GM18868 (cell line): ENCODE results near the gene KIF21B.

Experiments
- ATAC-seq: cut with Tn5 transposase; IDR thresholded peaks from one replicate; pipeline ENCODE4 v1.9.1; 2021; ENCODE audit warnings: mild to moderate bottlenecking, moderate library complexity; ENCODE audit not compliant: unreplicated experiment

Gene KIF21B

DNA sequence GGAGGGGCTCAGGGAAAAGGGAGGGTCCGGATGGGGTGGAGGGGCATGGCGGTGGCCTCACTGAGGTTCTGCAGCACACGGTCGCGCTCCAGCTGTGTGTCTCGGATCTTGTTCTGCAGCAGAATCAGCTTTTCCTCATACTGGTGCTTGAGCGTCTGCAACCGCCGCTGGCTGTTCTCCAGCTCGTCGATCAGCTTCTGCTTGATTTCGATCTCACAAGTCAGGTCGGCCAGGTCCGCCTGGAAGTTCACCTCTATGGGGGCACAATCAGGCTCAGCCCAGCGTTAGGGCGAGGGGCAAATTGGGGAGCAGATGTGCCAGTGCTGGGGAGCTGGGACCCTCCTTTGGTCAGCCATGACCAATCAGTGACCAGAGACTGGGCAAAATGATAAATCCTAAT lies 25.2 kb downstream of the KIF21B start:
- no peak for ATAC-seq

DNA sequence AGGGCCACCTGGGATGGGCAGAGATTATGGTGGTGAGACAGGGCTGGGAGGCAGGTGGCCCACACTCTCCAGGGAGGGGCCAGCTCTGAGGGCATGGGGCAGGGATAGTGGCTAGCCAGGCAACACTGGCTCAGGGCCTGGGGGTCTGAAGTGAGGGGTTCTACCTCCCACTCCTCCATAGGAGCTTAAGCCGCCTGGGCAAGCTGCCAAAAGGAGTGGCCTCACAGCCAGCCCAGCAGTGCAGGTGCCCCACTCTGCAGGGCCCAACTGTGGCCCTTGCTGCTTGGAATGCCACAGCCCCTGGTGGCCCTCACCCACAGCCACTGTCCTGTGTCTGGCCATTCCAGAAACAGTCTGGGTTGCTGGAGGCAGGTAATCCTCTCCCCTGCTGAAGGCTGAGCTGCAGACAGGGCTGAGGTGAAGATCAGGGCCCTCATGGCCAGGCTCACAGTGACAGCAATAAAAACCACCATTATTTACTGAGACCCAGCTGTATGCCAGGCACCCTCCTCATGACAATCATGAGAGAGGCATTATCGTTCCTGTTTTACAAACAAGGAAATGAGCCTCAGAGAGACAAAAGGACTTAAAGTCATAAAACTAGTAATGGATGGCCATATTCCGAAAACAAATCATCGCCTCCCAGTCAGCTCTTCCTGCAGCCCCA lies 31.0 kb downstream of the KIF21B start:
- ATAC-seq, result no peak

DNA sequence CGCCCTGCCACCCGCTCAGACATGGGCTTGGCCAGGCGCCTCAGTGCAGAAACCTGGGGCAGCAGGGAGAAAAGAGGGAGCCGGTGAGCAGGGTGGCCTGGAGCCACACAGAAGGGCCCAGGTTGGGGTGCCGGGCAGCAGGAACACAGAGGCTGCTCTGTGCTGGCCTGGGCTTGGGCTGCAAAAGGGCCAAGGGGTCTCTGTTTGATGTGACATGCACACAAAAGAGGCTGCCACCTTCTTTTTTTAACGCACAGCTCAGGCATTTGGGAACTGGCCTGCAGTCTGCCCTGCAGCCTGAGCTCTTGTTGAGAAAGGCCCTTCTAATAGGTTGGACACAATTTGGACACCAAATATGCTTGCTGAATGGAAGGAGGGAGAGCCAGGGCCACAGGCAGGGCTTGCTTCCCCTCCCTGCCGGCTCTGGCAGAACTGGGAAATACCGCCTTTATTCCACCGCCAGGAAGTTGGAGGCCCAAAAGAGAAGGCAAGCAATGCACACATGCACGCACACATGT lies 32.4 kb downstream of the KIF21B start:
- ATAC-seq, result no peak

DNA sequence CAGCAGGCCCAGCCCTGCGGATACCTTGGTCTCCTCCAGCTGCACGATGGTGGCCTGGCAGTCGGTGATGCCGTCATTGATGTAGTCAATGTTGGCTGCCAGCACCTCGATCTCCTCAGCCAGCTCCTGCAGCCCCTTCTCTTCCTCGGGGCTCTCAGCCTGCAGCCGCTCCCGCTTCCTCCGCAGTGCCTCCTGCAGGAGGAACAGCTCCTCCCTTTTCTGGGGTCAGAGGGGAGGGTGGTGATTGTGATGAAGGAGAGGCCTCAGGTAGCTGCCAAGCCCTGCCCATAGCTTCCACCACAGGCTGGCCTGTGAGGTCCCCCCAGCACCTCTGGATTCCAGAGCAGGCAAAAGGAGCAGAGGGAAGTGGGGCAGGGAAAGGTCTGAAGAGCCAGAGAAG lies 33.4 kb downstream of the KIF21B start:
- no peak for ATAC-seq

DNA sequence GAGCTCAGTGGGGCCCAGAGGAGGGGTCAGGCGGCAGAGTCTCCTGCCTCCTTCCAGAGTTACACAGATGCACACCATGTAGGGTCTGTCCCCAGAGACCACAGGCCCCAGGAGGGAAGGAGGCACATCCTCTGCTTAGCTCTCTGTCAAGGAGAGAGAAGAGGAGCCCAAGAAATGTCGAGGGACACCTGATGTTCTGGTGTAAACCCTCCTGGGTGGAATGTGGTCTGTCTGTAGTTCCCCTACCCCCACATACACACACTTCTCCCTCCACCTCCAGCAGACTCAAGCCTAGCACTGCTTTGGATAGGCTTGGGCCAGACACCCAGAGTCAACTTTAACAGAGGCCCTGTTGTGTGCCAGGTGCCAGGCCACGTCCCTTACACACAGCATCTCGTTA lies 34.2 kb downstream of the KIF21B start:
- ATAC-seq, result no peak

DNA sequence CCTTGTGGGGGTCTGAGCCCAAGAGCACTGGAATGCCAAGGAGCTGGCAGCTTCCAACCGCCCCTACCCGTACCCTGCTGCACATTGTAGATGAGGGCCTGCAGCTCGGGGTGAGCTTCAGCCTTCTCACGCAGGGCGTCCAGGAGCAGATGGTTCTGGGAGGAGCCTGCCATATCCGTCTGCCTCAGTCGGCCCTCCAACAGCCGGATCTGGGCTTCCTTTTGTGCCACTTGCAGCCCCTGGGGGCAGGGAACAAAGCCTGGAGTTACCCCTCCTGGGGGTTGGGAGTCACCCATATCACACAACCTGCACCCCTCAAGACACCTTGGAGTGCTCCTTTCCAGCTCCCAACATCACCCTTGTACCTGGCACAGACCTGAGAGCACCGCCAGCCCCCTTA lies 34.8 kb downstream of the KIF21B start:
- ATAC-seq, result no peak

DNA sequence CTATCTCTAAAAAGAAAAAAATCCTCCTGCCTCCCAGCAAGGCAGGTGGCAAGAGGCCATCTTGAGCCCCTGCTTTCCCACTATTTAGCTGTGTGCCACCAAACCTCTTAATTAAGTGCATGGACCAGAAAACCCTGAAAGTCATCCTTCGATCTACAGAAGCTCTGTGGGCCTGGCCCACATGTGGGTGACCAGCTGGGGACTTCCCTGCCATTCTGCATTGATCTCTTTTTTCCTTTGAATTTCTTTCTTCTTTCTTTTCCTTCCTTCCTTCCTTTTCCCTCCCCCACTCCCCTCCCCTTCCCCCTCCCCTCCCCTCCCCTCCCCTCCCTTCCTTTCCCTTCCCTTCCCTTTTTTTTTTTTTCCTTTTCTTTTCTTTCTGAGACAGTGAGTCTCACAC lies 38.0 kb downstream of the KIF21B start:
- ATAC-seq, result no peak

DNA sequence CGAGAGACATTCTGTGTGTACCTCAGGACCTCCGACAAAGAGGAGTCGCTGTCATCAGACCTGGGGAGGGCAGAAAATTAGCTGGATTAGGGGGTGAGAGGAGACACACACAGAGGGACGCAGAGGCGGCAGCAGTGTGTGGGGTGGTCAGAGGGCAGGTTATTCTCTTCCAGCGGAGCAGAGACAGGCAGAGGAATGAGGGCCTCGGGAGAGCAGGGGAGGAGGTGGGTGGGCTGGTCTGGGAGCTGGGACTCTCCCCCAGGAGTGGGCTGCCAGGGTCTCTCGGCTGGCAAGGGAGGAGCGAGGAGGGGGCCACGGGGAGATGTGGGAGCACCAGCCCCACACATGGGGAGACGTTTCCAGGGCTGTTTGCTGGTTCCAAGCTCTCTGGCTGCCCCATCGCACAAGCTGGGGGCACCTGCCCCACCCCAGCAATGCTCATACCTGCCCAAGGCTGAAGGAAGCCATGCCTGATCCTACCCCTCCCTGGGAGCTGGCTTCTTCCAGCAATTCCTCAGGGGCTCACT lies 40.4 kb downstream of the KIF21B start:
- no peak for ATAC-seq

DNA sequence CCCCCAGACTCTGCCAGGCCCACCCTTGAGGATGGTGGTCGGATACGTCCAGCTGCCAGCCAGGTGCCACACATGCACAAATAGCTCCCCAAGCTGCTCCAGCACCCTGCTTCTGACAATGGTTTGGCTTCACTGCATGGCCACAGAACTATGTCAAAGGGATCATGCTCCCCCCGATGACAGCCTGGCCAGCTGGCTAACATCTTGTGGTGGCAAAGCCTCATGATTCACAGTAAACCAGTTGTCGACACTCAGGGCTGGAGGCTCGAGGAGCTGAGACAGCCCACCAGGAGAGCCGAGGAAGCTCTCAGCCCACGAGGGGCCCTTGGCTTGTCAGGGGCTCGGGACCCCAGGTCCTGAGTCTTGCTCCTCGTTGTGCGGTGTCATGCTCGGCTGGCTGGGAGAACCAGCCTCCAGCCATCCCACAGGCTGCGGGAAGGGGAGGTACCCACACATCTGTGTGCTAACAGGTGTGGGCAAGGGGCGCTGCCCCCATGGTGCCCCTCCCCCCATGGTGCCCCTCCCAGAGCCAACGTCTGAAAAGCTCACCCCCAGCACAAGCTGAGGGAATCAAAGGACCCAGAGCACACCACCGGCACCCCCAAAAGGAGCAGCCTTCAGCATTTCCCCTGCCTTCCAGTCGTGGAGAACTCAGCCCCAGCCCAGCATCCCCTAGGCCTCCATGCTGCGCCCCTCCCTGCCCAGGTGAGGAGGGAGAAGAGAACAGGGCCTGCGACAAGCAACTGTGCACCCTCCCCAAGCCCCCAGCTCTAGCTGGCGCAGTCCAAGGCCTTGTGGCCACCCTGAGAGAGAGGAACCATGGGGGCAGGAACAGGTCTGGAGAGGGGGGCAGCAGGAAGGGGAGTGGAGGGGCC lies 41.2 kb downstream of the KIF21B start:
- no peak for ATAC-seq

DNA sequence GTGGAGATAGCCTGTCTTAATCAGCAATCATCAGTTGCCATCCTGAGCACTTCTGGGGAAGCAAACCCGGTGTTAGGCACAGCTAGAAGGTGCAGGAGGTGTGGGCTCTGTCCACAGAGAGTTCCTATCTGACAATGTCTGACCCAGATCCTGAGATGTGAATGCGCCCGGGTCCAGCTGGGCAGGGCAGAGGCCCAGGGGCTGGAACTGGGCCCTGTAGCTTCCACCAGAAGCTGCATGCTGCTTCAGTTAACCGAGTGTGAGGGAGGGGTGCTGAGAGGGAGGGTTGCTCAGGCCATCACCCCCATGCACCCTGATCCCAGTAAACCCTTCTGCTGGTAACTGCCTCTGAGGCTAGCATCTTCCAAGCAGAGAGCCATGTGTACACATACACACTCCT lies 42.2 kb downstream of the KIF21B start:
- no peak for ATAC-seq

DNA sequence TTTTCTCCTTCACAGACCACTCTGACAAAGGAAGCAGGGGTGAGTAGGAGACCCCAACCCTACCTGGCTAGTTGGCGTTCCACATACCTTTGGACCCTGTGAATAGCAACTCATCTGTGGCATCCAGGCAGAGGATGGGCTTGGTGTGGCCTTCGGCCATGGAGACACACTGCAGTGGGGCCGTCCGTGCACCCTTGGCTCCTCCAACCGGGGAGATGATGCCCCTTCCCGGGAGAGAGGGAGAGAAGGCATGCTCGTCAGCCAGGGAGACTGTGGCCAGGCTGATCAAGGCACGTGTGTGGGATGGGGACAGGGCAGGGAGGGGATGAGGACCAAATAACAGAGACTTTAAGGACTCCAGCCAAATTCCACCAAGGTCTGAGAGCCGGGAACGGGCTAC lies 42.6 kb downstream of the KIF21B start:
- no peak for ATAC-seq

DNA sequence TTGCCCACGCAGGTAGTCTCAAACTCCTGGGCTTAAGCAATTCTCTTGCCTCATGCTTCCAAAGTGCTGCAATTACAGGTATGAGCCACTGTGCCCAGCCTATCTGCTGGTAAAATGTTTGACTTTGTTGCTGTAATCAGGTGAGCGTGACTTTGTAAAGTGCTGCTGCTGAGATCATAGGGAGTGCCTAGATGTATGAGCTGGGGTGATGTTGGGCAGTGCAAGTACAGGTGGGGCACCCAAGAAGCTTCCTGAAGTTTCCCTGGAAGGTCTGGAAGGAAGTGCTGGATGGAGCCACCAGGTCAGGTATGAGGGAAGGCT lies 43.1 kb downstream of the KIF21B start:
- no peak for ATAC-seq

DNA sequence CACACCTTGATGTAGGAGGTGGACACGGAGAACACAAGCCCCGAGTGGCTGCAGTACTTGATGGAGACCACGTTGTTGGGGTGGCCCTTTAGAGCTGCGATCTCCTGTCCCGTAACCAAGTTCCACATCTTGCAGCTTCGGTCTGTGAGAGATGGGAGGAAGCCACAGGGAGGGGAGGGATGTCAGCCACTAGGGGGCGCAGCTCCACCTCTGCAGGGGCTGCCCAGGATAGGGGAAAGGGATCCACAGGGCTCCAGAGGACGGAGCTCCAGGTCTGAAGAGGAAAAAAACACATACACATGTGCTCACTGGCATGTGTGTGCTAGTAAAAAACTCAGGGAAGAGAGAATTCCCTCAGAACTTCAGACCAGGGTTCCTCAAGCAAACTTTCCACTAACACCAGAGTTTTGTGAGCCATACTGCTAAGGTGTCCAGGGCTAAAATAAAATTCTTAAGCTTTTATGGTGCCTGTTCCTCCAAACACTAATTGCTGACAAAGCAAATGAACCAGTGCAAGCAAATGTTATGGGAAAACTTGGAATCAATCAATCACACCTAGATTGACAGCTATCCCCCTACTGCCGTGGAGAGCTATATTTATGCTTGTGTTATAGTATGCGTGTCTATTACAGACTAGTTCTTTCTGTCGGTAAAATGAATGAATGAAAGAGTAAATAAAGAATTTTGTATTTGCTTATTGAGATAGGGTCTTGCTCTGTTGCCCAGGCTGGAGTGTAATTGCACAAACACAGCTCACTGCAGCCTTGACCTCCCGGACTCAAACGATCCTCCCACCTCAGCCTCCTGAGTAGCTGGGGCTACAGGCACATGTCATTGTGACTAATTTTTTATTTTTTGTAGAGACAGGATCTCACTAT lies 43.7 kb downstream of the KIF21B start:
- ATAC-seq, result no peak

DNA sequence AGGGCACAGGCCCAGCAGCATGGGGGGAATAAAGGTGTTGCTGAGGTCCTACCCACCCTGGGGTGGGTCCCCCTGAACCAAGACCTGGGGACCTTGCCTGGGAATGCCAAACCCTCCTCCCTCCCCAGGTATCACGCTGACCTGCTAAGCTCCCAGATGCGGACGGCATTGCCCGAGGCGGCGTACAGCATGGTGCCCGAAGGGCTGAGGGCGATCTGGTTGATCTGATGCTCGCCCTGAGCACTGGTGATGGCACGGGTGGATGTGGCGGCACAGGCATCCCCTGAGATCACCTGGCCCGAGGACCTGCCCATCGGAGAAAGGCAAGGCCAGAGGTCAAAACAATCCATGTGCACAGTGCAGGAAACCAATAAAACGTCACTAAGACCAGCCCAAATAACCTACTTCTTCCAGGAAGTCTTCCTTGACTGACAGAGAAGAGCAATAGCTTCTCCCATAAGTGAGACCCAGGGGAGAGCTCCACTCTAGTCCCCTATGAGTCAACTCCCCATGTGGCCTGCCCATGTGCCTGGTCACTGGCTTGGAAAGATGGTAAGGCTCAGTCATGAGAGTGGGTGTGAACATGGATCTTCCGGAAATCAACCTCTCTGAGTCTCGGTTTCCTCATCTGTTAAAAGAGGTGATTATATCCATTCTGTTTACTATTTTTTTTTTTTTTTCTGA lies 46.3 kb downstream of the KIF21B start:
- no peak for ATAC-seq

DNA sequence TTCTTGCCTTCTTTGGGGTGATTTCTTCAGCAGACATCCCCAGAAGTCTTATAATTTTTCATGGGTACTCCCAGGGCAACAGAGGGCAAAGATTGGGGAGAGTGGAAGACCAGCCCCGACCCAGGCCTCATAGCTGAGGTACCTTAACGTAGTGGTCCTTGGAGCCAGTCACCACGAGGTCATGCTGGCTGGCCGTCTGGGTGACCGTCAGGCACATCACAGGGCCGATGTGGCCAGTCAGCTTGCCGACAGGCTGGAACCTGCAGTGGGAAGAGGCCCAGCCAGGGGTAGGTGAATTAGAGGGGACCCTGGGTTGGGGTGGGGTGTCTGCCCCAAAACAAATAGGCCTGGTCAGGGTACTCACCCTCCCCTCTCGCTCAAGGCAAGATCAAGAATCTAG lies 46.9 kb downstream of the KIF21B start:
- no peak for ATAC-seq

DNA sequence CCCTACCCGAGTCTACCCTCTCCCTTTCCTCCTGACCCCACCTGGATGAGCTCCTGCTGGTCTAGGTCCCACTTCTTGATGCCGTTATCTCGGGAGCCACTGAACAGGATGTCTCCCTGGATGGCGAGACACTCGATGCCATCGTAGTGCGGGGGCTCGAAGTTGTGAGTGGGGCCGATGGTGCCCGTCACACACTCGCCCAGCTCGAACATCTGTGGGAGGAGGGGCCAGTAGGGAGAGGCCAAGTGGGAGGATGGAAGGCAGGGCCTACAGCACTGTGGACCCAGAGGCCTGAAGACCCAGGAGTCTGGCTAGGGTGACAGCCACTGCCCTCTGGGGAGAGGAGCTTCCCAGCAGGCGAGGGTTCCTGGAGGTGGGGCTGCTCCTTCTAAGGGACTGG lies 48.1 kb downstream of the KIF21B start:
- no peak for ATAC-seq

DNA sequence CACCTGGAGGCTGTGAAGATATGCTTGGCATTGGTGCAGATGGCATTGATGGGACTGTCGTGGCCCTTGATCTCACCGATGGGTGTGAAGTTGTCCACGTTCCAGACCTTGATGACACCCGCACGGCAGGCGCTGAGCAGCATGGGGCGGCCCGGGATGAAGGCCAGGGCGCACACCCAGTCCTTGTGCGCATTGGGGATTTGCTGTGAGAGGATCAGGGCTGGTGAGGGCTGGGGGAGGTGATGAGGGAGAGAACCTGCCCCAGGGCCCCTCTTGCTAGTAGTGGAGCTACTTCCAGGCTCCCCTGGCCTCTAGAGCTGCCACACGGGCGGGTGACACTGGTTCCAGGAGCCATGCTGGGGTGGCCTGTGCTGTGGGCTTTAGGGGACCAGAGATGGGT lies 48.8 kb downstream of the KIF21B start:
- no peak for ATAC-seq

DNA sequence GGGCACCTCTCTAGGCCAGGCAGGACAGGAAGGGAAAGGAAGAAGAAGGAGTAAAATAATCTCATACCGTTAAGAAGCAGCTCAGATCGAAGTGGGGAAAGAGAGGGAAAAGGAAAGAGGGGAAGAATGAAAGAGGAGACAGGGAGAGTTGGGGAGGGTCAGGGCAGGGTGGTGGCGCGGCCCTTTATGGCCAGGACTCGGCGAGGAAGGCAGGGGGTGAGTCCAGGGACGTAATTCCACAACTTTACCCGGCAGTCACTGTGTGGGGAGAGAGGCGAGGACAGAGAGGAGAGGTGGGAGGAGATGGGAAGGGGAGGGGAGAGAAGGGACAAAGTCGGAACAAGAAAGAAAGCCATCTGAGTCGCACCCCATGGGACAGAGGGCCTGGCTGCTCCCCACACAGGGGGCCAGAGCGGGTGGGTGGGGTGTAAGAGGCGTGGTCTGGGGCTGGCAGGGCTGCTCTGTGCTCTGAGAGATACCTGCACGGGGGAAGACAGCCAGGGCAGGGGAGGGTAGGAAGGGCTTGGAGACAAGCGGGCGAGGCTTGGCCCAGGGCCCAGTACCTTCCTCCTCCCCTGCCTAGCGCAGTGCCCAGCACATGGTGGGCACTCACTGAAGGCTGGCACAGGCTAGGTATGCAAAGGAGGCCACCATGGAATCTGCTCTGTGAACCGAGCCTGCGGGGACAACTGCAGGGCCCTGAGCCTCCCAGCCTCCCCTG lies 49.4 kb downstream of the KIF21B start:
- no peak for ATAC-seq

DNA sequence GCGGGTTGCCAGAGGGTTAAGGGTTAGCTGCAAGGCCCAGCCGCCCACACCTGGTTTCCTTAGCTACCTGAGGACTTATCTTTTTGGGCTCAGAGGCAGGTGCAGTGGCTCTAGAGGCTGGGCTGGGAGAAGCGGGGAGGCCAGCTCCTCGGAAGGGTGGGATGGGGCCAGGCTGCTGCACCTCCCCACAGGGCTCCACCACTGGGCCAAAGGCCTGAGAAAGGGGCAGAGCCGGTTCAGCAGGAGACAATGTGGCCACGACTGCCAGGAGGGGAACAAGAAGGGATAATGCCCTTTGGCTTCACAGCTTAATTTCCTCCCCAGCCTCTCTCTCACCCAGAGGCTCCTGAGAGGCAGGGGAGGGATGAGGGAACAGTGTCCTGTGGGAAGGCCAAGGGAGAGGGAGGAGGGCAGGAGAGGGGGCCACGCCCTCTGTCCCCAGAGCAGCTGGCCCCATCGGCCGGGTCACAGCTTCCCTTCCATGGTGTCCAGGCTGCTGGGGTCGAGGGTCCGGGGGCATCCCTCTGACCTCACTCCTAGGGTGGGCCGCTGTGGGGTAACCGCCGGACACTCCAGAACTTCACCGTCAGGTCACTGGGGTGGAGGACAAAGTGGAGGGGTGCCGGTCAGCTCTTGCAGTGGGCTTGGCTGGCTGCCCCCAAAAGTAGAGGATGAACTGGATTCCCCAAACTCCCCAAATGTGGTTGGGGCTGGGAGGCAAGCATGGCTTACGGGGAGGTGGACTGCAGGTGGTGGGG lies 50.4 kb downstream of the KIF21B start:
- ATAC-seq, result no peak
